AG09309 (cell line): ENCODE measurements around the gene PASK.
A peak's percentile ranks its signal among the peaks of the same experiment; 100 is the strongest.
"Not testable (repeated sequence)": the region's sequence is repeated elsewhere in the genome, so short reads cannot be mapped to it uniquely, and the experiment has no call there.

Experiments used
- DNase-seq: peaks from one replicate; pipeline ENCODE4 v3.0.0-alpha.2; 2010; ENCODE audit warnings: low read depth
- H3K4me3 ChIP-seq: 2 replicates; pipeline ENCODE4 v1.5.1; 2011; ENCODE audit warnings: mild to moderate bottlenecking, low read depth, low read length, moderate library complexity; ENCODE audit not compliant: control insufficient read depth
- CTCF ChIP-seq: IDR thresholded peaks from 2 replicates; pipeline ENCODE4 v1.5.1; 2011; ENCODE audit warnings: mild to moderate bottlenecking, low read depth, low read length, inconsistent platforms; ENCODE audit not compliant: insufficient read depth, control insufficient read depth; ENCODE audit errors: missing control alignments

Gene PASK

DNA sequence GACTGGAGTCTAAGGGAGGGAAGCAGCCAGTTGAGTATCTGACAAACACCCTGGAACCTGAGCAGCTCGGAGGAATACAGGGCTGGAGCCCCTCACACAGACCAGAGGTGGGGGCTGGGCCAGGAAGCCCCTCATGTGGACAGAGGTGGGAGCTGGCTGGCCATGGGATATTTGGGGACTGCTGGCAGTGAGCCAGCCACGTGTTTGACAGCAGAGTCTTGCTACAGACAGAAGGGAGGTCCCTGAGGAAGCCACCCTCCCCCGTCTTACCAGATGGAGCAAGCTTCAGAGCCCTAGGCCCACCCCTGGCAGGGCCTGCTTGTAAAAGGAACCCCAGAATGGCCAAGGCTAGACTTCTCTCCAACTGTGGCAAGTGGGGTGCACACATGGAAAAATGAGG, 43.6 kb downstream of the PASK start:
- H3K4me3 ChIP-seq, result no peak overlapping the region
- no peak for DNase-seq
- TF ChIP-seq CTCF, result no peak

DNA sequence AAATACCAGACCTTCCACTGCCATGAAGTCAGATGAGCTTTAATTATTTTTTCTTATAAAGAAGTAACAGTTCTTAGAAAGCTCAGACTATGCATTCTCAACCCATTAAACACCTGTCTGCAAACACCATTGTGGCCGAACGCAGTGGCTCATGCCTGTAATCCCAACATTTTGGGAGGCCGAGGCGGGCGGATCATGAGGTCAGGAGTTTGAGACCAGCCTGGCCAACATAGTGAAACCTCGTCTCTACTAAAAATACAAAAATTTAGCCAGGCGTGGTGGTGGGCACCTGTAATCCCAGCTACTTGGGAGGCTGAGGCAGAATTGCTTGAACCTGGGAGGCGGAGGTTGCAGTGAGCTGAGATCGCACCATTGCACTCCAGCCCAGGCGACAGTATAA, 44.7 kb downstream of the PASK start:
- H3K4me3 ChIP-seq, DNase-seq: not testable (repeated sequence)

GRCh38 chr2:241103176-241103595, 46.1 kb downstream of the PASK start:
- no peak for DNase-seq
- TF ChIP-seq CTCF, result no peak
- H3K4me3 ChIP-seq, result peak overlapping the region; percentile 76

- no peak for TF ChIP-seq CTCF
- DNase-seq, result peak; percentile 10
- peak within 1 kb of the TSS; percentile 76 for H3K4me3 ChIP-seq
Observed at GRCh38 chr2:241102239-241102803, 47.0 kb downstream of the PASK start, which contains the start of gene MTERF4. Gene MTERF4, minus strand, starts transcription at chr2:241102287. Its CDS starts 14 bp downstream, at chr2:241102273.

DNA sequence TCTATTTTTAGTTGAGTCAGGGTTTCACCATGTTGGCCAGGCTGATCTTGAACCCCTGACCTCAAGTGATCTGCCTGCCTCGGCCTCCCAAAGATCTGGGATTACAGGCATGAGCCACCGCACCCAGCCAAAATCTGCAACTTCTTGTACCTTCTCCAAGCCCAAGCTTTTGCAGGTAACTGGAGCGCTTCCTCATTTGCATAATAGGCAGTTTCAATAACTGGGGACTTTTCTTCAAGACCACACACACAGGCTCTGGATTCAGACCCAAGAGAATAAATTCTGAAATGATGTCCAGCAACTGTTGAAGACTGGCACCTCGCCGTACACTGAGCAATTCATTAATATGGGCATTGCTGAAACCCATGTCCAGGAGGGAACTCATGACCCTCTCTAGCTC, 50.0 kb downstream of the PASK start:
- no peak for DNase-seq
- H3K4me3 ChIP-seq, result no peak overlapping the region
- no peak for TF ChIP-seq CTCF

DNA sequence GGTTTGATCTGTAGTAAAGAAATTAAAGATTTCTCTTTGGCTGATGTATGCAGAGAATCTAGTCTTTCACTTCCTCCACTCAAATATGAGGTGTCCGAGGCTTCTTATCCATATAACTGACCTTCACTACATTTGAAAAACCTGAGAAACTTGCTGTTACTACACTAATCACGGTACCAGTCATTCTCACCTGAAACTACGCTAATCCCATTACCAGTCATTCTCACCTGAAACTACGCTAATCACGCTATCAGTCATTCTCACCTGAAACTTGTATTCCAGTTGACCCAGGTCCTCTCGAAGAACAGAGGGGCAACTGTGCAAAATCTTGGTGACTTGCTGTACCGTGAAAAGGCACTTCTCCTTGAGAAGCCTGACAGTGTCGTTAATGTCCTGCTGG, 52.3 kb downstream of the PASK start:
- no peak for TF ChIP-seq CTCF
- H3K4me3 ChIP-seq, result no peak overlapping the region
- DNase-seq, result no peak

DNA sequence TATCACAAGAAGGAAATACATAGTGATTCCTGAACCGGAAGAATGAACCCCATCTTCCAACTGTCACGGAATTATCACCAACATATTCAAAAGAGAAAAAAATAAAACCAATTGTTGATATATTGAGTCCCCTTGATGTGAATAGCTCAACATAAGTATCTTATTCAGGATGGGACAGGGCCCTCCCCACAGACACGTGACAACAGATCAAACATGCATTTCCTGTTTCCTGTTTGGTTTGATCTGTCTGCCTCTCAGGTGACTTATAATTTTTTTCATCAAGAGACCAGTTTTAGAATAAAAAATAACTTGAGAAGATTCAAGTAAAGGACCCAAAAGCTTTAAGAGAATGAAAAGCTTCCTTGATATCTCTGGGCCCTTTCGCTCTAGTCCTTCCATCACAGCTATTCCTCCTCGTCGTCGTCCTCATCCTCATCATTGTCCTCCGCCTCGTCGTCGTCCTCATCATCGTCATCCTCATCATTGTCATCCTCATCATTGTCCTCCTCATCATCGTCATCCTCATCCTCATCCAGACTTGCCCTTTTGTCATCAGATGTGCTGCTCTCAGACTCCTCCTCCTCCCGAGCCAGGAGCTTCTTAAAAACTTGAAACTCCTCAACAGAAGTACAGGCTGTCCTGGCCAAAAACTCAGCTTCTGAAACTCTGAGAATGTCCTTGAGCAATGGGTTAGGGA, 53.5 kb downstream of the PASK start:
- H3K4me3 ChIP-seq, result no peak overlapping the region
- no peak for TF ChIP-seq CTCF
- no peak for DNase-seq
